Endothelial cell of umbilical vein (primary cell): ENCODE results near the gene ZNF205. TPM values are rescaled to one million over a fixed set of nuclear protein-coding genes. Genes with fewer than 3 reads are reported as not detected.
A peak's percentile ranks its signal among the peaks of the same experiment; 100 is the strongest.

ENCODE experiments used
- BruUV-seq: library from RNA; stranded (reverse); fragments of 400-500 nt; replicated peaks from 2 replicates; lab custom pipeline; 2021; lab: Mats Ljungman, UMichigan
- CTCF ChIA-PET: fragments of 300-600, 350-600 bp; sonication (Branson Sonifier 250); formaldehyde crosslinking; loops from one replicate; lab custom pipeline; 2021; ENCODE audit warnings: antibody characterized with exemption, inconsistent platforms; lab: Charles Lee
- POLR2A ChIA-PET: fragments of 300-600, 350-600 bp; sonication (Branson Sonifier 250); formaldehyde crosslinking; loops from one replicate; lab custom pipeline; 2021; ENCODE audit warnings: antibody characterized with exemption, inconsistent platforms; lab: Charles Lee
- DNase-seq: peaks from one replicate; pipeline ENCODE4 v3.0.0-alpha.2; 2011; ENCODE audit warnings: low read depth, low spot score
- FAIRE-seq: peaks from 2 replicates; lab custom pipeline; 2011; peaks lifted over from hg19 to GRCh38; lab: Jason Lieb, UNC
- H2AFZ ChIP-seq: 2 replicates; pipeline ENCODE4 v1.6.0; 2012; ENCODE audit warnings: low read depth, low read length, control low read depth, inconsistent platforms
- H3K27ac ChIP-seq: 2 replicates; pipeline ENCODE4 v1.5.1; 2011; ENCODE audit warnings: low read depth, mild to moderate bottlenecking, control low read depth, low read length, moderate library complexity; ENCODE audit not compliant: insufficient read depth
- H3K27me3 ChIP-seq, 2 experiments: 2 replicates each; pipeline versions ENCODE4 v1.6.0 to v1.6.1; 2011; ENCODE audit warnings: low read length in 2 of 2, mixed read lengths in 1 of 2; ENCODE audit not compliant: control insufficient read depth in 2 of 2, insufficient read depth in 2 of 2
- H3K36me3 ChIP-seq, 2 experiments: 2 replicates in 1 of 2; 3 replicates in 1 of 2; pipeline ENCODE4 v1.5.1; 2011; ENCODE audit warnings: low read length in 2 of 2, mild to moderate bottlenecking in 1 of 2, moderate library complexity in 1 of 2; ENCODE audit not compliant: control insufficient read depth in 2 of 2, insufficient read depth in 2 of 2; ENCODE audit errors: extremely low read depth in 1 of 2
- H3K4me1 ChIP-seq: 3 replicates; pipeline ENCODE4 v1.5.1; 2011; ENCODE audit warnings: mild to moderate bottlenecking, low read length; ENCODE audit not compliant: control insufficient read depth, insufficient read depth; ENCODE audit errors: extremely low read depth
- H3K4me2 ChIP-seq: 2 replicates; pipeline ENCODE4 v1.6.1; 2011; ENCODE audit warnings: low read length, control low read depth, mixed read lengths; ENCODE audit not compliant: insufficient read depth
- H3K4me3 ChIP-seq, 3 experiments: fragments of 200-600 bp in 1 of 3; sonication (generic), shearing (Covaris generic) in 1 of 3; replicated peaks in 1 of 3; 2 replicates each; pipeline ENCODE4 v1.5.1; 2011 to 2016; ENCODE audit warnings: control low read depth in 3 of 3, low read length in 3 of 3, mild to moderate bottlenecking in 2 of 3, inconsistent platforms in 1 of 3, low read depth in 1 of 3, moderate library complexity in 1 of 3; ENCODE audit not compliant: insufficient read depth in 1 of 3
- H3K79me2 ChIP-seq: 2 replicates; pipeline ENCODE4 v1.6.0; 2012; ENCODE audit warnings: low read length, inconsistent platforms; ENCODE audit not compliant: control insufficient read depth, insufficient read depth
- H3K9ac ChIP-seq: replicated peaks from 2 replicates; pipeline ENCODE3; 2011; ENCODE audit warnings: low read length, control low read depth; ENCODE audit not compliant: insufficient read depth; ENCODE audit errors: extremely low read depth
- H3K9me1 ChIP-seq: replicated peaks from 3 replicates; pipeline ENCODE4 v1.6.0; 2011; ENCODE audit warnings: mild to moderate bottlenecking, low read length; ENCODE audit not compliant: control insufficient read depth, insufficient read depth; ENCODE audit errors: extremely low read depth
- H3K9me3 ChIP-seq: replicated peaks from 2 replicates; pipeline ENCODE4 v1.5.1; 2012; ENCODE audit warnings: low read length, inconsistent platforms; ENCODE audit not compliant: control insufficient read depth, insufficient read depth
- H4K20me1 ChIP-seq: replicated peaks from 2 replicates; pipeline ENCODE3; 2011; ENCODE audit warnings: mild to moderate bottlenecking, low read length; ENCODE audit not compliant: control insufficient read depth, insufficient read depth; ENCODE audit errors: extremely low read depth
- EZH2 ChIP-seq: IDR thresholded peaks from 2 replicates; pipeline ENCODE4 v1.6.1; 2012; ENCODE audit warnings: borderline replicate concordance, low read depth, mild to moderate bottlenecking, moderate library complexity, low read length, inconsistent platforms; ENCODE audit not compliant: severe bottlenecking
- FOS ChIP-seq: IDR thresholded peaks from 2 replicates; pipeline ENCODE4 v1.6.1; 2011; ENCODE audit warnings: mild to moderate bottlenecking, low read length, moderate library complexity, borderline replicate concordance; ENCODE audit not compliant: insufficient read depth
- GATA2 ChIP-seq: IDR thresholded peaks from 2 replicates; pipeline ENCODE4 v1.7.0; 2011; ENCODE audit warnings: low read depth, mild to moderate bottlenecking, moderate library complexity, mixed read lengths, low read length; ENCODE audit not compliant: insufficient read length, insufficient read depth
- JUN ChIP-seq: IDR thresholded peaks from 2 replicates; pipeline ENCODE4 v1.6.1; 2011; ENCODE audit warnings: borderline replicate concordance, low read depth; ENCODE audit not compliant: insufficient read length, insufficient read depth
- MYC ChIP-seq: IDR thresholded peaks from one replicate; pipeline ENCODE4 v1.6.1; 2011; ENCODE audit warnings: mild to moderate bottlenecking, low read depth, low read length
- POLR2A ChIP-seq: IDR thresholded peaks from 2 replicates; pipeline ENCODE4 v1.6.1; 2012; ENCODE audit warnings: low read depth, mild to moderate bottlenecking, control low read depth, low read length
- POLR2AphosphoS5 ChIP-seq: IDR thresholded peaks from 2 replicates; pipeline ENCODE4 v1.6.1; 2012; ENCODE audit warnings: low read depth, mild to moderate bottlenecking, control low read depth, low read length, moderate library complexity; ENCODE audit not compliant: insufficient read depth
- dilution Hi-C: fragments of 300-500 bp; cut with MboI; formaldehyde crosslinking; loops from one replicate; pipeline ENCODE4 v1.15.0; 2019; ENCODE audit warnings: low sequenced_read_pairs; ENCODE audit not compliant: extremely low pct_ligation_motif_present
- intact Hi-C: fragments of 100-400 bp; cut with micrococcal nuclease; formaldehyde crosslinking; loops from one replicate; pipeline ENCODE4 v1.10.0; 2022
- polyA plus RNA-seq, 4 experiments: library from polyadenylated mRNA; depleted of rRNA in 3 of 4; stranded (reverse) in 3 of 4; unstranded in 1 of 4; fragments of >200 nt; gene quantifications; 2 replicates each; pipeline versions ENCODE4 v1.2.1 to v1.2.3, GENCODE V29; 2011 to 2012; ENCODE audit warnings: missing spikeins in 1 of 4
- total RNA-seq: library from RNA; stranded (reverse); gene quantifications from 2 replicates; pipeline ENCODE4 v1.2.3, GENCODE V29; 2021
- TF ChIP-seq, protein P1 (sequence below): IDR thresholded peaks from 2 replicates; pipeline ENCODE4 v1.6.1; 2011; ENCODE audit not compliant: insufficient read depth, insufficient read length
- TF ChIP-seq, protein P2 (sequence below), 2 donors: IDR thresholded peaks; 1 replicate in 1 of 2; 2 replicates in 1 of 2; pipeline ENCODE4 v1.5.1; 2011; ENCODE audit warnings: low read length in 2 of 2, mild to moderate bottlenecking in 2 of 2, moderate library complexity in 2 of 2, control low read depth in 1 of 2, inconsistent platforms in 1 of 2, low read depth in 1 of 2; ENCODE audit not compliant: insufficient read depth in 1 of 2; ENCODE audit errors: extremely low read depth in 1 of 2

The ZNF205 gene
- total and polyA plus RNA-seq, 2 donors (not counting 3 experiments of a cell fraction or from before 2014, with no cell fraction given) = 18.5 to 19.0 TPM

- ChIA-PET POLR2A (interaction anchor here (0.6 to 1.6 kb wide), 11 partner anchors 9 to 115 kb away, joined by 3 to 9 read pairs (median 3); partner anchors contain the start of gene TNFRSF12A), CTCF (interaction anchor here (0.6 to 2.3 kb wide), 18 partner anchors 10 to 107 kb away, joined by 3 to 17 read pairs (median 4); no protein-coding TSS in a partner anchor)
- Histone ChIP-seq H3K9me1 (no peaks in the 10 kb centered on the region), H3K4me3 (peak overlapping the region; percentile 66 to 78 (median 77)), H3K27ac (peak overlapping the region; percentile 42), H4K20me1 (no peaks in the 10 kb centered on the region), H2AFZ (peak overlapping the region; percentile 67), H3K9ac (peak overlapping the region; percentile 82), H3K36me3 (peaks cover 0 to 1% of the 10 kb centered on the region in 2 experiments), H3K4me2 (peak overlapping the region; percentile 96), H3K27me3 (no peaks in the 10 kb centered on the region), H3K79me2 (peaks cover 17% of the 10 kb centered on the region), H3K4me1 (peaks cover 10% of the 10 kb centered on the region), H3K9me3 (no peaks in the 10 kb centered on the region)
- TF ChIP-seq EZH2 (no peak), JUN (no peak), GATA2 (no peak), MYC (no peak), POLR2A (peak; percentile 61), POLR2AphosphoS5 (peak; percentile 45), FOS (no peak)
- TF ChIP-seq, protein P1, sequence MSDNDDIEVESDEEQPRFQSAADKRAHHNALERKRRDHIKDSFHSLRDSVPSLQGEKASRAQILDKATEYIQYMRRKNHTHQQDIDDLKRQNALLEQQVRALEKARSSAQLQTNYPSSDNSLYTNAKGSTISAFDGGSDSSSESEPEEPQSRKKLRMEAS = no peak
- TF ChIP-seq, protein P2, sequence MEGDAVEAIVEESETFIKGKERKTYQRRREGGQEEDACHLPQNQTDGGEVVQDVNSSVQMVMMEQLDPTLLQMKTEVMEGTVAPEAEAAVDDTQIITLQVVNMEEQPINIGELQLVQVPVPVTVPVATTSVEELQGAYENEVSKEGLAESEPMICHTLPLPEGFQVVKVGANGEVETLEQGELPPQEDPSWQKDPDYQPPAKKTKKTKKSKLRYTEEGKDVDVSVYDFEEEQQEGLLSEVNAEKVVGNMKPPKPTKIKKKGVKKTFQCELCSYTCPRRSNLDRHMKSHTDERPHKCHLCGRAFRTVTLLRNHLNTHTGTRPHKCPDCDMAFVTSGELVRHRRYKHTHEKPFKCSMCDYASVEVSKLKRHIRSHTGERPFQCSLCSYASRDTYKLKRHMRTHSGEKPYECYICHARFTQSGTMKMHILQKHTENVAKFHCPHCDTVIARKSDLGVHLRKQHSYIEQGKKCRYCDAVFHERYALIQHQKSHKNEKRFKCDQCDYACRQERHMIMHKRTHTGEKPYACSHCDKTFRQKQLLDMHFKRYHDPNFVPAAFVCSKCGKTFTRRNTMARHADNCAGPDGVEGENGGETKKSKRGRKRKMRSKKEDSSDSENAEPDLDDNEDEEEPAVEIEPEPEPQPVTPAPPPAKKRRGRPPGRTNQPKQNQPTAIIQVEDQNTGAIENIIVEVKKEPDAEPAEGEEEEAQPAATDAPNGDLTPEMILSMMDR (IDR thresholded peaks at IDR 0.05; ENCODE audit: extremely low read depth in 1 of 2, insufficient read depth in 1 of 2, low read depth in 1 of 2, low read length in 2 of 2) = no peak
- intact Hi-C loops = loop anchor here (1.0 to 2.0 kb wide), 2 partner anchors 31 to 34 kb away; no protein-coding TSS in a partner anchor
- dilution Hi-C loops = no loop called here
- FAIRE-seq = no peak
- BruUV-seq = TSS peak; percentile 64
- DNase-seq = peak; percentile 71
These were observed 22.8 kb downstream of the ZNF205 start for GRCh38 chr16:3135126-3135715.
